GM21737 (cell line): ENCODE results near the gene PLGLB2.
"Not testable (repeated sequence)": the region's sequence is repeated elsewhere in the genome, so short reads cannot be mapped to it uniquely, and the experiment has no call there.

Source experiments
- ATAC-seq: cut with Tn5 transposase; IDR thresholded peaks from one replicate; pipeline ENCODE4 v1.9.1; 2021; ENCODE audit warnings: mild to moderate bottlenecking, moderate library complexity; ENCODE audit not compliant: unreplicated experiment

The PLGLB2 gene

DNA sequence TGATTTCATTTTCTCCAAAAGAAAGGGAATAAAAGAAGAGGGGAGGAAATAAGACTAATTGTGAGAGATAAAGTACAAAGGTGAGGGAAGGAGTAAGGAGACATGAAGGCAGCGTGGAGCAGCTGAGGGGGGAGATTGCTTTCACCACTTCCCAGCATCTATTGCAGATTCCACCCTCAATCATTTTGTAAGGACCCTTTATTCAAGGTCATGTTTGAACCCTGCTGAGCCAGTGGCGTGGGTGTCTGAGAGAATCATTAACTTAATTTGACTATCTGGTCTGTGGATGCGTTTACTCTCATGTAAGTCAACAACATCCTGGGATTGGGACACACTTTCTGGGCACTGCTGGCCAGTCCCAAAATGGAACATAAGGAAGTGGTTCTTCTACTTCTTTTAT is at the start of gene PLGLB2:
PLGLB2 (plus strand) TSS at position 297 of the 400 bp plus-strand sequence; CDS start at position 364, 67 bp downstream.
- not testable (repeated sequence) for ATAC-seq

DNA sequence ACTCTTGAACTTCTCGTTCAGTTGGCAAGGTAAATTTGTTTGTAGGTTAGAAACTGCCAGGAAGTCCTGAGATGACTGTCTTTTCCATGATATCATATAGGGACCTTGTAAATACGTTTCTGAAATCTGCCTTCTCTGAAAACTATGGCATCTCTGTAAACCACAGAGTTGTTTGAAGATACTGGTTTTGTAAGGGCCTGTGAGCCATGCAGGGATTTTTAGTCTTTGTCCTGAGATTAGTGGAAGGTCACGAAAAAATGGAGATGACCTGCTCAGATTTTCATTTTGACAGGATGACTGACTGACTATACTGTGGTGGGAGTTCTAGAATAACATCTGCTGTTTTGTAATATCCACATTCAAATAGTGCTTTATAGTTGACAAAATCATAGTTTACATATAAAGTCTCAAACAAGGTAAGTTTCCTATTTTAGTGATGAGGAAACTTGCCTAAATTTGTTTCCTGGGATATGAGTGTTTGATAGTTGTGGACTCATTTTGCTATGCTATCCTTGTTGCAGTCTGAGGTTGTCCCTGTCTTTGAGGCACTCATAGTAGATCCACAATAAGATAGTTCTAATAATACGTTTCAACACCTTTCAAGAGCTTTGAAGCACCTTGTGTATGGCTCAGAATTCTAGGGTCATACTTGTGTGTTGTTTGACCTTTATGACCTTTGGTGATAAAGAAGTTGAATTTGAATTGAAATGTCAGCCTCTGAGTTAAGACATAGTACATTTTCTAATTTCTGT is 43.1 kb upstream of the PLGLB2 start:
- not testable (repeated sequence) for ATAC-seq

GRCh38 chr2:87708368-87708767 is 39.5 kb upstream of the PLGLB2 start:
- ATAC-seq: not testable (repeated sequence)

- ATAC-seq: not testable (repeated sequence)
Measured at GRCh38 chr2:87727940-87728599, 19.8 kb upstream of the PLGLB2 start.

- not testable (repeated sequence) for ATAC-seq
Measured at GRCh38 chr2:87740928-87741327, 7.0 kb upstream of the PLGLB2 start.

DNA sequence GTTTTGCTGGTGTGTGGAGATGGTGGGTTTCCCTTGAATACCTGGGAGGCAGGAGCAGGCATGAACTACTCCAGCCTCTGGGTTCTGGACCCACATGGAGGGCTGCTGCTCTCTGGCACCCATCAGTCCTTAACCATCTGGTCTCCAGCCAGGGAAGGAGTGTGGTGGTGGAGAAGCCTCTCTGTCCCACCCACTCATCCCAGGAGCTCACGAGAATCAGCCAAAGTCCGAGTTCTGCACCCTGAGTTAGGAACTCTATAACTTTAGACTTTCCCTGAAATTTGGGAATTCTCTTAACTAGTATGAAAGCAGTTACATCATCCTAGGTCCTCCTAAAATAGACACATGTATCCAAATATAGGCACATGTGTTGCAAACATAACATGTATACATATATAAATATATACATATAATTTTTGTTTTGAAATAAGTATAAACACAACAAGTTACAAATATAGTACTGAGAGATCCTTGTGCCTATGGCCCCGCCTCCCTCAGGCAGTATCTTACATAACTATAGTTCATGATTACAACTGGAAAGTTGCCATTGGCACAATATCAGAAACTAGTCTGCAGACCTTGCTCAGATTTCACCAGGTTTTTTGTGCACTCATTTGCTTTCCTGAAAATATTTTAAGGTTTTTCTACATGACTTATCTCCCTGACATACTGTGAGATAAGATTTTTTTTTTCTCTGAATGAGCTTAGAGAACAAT is 5.3 kb upstream of the PLGLB2 start:
- not testable (repeated sequence) for ATAC-seq

DNA sequence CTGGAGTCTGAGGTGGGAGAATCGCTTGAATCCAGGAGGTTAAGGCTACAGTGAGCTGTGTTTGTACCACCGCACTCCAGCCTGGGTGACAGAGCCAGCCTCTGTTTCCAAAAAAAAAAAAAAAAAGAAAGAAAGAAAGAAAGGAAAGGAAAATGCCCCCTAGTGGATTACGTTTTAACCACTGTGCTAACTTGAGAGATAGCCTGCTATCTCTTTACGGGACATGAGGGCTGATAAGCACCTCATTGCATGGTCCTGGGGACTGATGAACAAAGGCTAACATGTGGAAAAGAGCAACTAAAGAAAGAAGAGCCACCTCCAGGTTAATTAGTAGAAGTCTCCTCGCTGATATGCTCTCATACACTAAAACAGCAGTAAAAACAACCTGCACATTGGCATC is 4.2 kb upstream of the PLGLB2 start:
- ATAC-seq: not testable (repeated sequence)

DNA sequence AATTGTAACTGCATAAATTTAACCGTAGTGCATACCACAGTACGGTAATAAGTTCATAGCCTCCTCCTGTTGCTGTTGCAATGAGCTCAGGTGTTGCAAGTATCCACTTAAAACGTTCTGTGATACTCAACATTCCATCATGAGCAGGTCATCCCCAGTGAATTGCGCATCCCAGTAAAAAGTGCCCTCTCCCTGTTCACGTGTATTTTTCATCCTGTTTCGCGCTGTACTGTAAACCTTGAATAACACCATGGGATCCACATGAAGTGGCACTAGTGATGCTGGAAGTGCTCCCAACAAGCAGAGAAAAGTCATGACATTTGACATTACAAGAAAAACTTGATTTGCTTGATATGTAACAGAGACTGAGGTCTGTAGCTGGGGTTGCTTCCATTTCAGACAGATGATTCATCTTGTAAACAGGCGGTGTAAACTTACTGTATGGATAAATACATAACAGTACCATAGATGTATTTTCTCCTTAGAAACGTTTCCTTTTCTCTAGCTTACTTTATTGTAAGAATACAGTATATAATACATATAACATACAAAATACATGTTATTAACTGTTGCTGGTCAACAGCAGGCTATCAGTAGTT is 2.4 kb upstream of the PLGLB2 start:
- ATAC-seq: not testable (repeated sequence)

GRCh38 chr2:87748524-87748923 is 637 bp downstream of the PLGLB2 start:
- not testable (repeated sequence) for ATAC-seq

- not testable (repeated sequence) for ATAC-seq
Measured at GRCh38 chr2:87750560-87750959, 2.7 kb downstream of the PLGLB2 start.

DNA sequence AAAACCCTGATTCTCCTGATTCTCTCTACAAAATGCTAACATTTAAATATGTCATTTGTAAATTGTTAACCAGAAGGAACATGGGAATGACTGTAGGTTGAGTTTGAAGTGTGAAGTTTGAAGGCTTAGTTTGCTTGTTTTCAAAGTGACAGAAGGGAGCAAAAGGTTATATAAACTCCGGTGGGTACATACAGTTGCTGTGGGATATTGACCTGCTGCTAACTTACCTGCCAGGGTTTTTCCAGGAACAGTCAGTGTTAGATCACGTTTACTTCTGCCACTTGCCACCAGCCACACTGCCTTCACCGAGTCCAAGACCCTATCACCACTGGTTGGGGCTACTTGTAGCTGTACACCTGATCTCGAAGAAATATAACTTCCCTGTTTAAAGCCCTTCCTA is 6.9 kb downstream of the PLGLB2 start:
- not testable (repeated sequence) for ATAC-seq
